Glomerular endothelial cell (primary cell): ENCODE data around the gene PRR11. TPM values are rescaled to one million over a fixed set of nuclear protein-coding genes. Genes with fewer than 3 reads are reported as not detected.
"Not testable (repeated sequence)": the region's sequence is repeated elsewhere in the genome, so short reads cannot be mapped to it uniquely, and the experiment has no call there.

Source experiments
- DNase-seq: peaks from one replicate; pipeline ENCODE4 v3.0.0-alpha.2; 2011; ENCODE audit warnings: low read depth, low spot score; ENCODE audit errors: extremely low read depth
- total RNA-seq: library from RNA; depleted of rRNA; stranded (reverse); fragments of >200 nt; gene quantifications from 2 replicates; pipeline ENCODE4 v1.2.3, GENCODE V29; 2015

Gene PRR11
- total RNA-seq, 1 donor from 2014 or later = 19.7 TPM

- no peak for DNase-seq
These were observed 4.5 kb upstream of the PRR11 start for GRCh38 chr17:59151006-59151405.

- DNase-seq = no peak
These were observed 4.0 kb upstream of the PRR11 start for GRCh38 chr17:59151591-59151990.

- DNase-seq = no peak
These were observed 2.6 kb upstream of the PRR11 start for GRCh38 chr17:59152925-59153324.

- DNase-seq = no peak
These were observed 1.2 kb upstream of the PRR11 start for GRCh38 chr17:59154292-59154720.

GRCh38 chr17:59154721-59155438 is 666 bp upstream of the PRR11 start, which contains the start of gene SKA2:
TSS of gene SKA2 (minus strand) at chr17:59155186. CDS start at chr17:59155163, 23 bp downstream.
- DNase-seq = no peak

GRCh38 chr17:59160157-59161025 is 4.8 kb downstream of the PRR11 start:
- no peak for DNase-seq

GRCh38 chr17:59161477-59161876 is 5.9 kb downstream of the PRR11 start:
- DNase-seq = no peak

- DNase-seq = no peak
These were observed 10.4 kb downstream of the PRR11 start for GRCh38 chr17:59165933-59166342.

- no peak for DNase-seq
These were observed 12.0 kb downstream of the PRR11 start for GRCh38 chr17:59167571-59168001.

GRCh38 chr17:59172436-59173004 is 17.0 kb downstream of the PRR11 start:
- DNase-seq = no peak

- no peak for DNase-seq
These were observed 19.1 kb downstream of the PRR11 start for GRCh38 chr17:59174671-59175070.

- no peak for DNase-seq
These were observed 19.5 kb downstream of the PRR11 start for GRCh38 chr17:59175076-59175475.

- no peak for DNase-seq
These were observed 22.9 kb downstream of the PRR11 start for GRCh38 chr17:59178266-59178985.

GRCh38 chr17:59179601-59180000 is 24.1 kb downstream of the PRR11 start:
- not testable (repeated sequence) for DNase-seq

GRCh38 chr17:59180626-59181025 is 25.1 kb downstream of the PRR11 start:
- DNase-seq = no peak

GRCh38 chr17:59181481-59181880 is 25.9 kb downstream of the PRR11 start:
- no peak for DNase-seq

- no peak for DNase-seq
These were observed 30.5 kb downstream of the PRR11 start for GRCh38 chr17:59185997-59186396.

- DNase-seq = no peak
These were observed 31.3 kb downstream of the PRR11 start for GRCh38 chr17:59186850-59187249.

- DNase-seq = no peak
These were observed 35.3 kb downstream of the PRR11 start for GRCh38 chr17:59190806-59191205.

- DNase-seq = no peak
These were observed 37.9 kb downstream of the PRR11 start for GRCh38 chr17:59193336-59193862.
